ENCODE measurements around the gene TSR1. TPM values are rescaled to one million over a fixed set of nuclear protein-coding genes. Genes with fewer than 3 reads are reported as not detected.

TSR1 gene
- total RNA-seq, 1 experiment from 2014 or later, result 44.7 TPM

DNA sequence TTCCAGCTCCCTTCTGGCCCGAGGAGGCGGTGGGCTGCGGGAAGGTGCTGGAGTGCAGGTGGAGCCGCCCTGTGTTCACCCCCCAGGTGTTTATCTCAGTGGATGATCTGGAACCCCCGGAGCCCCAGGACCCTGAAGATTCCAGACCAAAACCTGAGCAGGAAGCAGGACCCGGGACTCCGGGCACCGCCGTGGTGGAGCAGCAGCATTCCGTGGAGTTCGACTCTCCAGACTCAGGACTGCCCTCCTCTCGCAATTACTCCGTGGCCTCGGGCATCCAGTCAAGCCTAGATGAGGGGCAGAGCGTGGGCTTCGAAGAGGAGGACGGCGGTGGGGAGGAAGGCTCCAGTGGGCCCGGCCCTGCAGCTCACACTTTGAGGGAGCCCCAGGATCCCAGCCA lies 39.1 kb upstream of the TSR1 start:
- H3K27me3 ChIP-seq (ENCODE audit: control insufficient read depth, insufficient read depth, low read length), result no peaks in the 10 kb centered on the region
- H3K27ac ChIP-seq (ENCODE audit: low read length), result no peak overlapping the region
- H3K4me3 ChIP-seq (ENCODE audit: low read depth in 2 of 2, low read length in 2 of 2), result no peak overlapping the region
- POLR2A ChIA-PET, result no interaction called here
- in situ Hi-C loops (cut with HindIII; ENCODE audit: low pct_unique_long_range_greater_than_20kb, low sequenced_read_pairs) (no loop called here), intact Hi-C loops (cut with micrococcal nuclease; ENCODE audit: unreplicated experiment) (no loop called here)
- TF ChIP-seq, protein P1, sequence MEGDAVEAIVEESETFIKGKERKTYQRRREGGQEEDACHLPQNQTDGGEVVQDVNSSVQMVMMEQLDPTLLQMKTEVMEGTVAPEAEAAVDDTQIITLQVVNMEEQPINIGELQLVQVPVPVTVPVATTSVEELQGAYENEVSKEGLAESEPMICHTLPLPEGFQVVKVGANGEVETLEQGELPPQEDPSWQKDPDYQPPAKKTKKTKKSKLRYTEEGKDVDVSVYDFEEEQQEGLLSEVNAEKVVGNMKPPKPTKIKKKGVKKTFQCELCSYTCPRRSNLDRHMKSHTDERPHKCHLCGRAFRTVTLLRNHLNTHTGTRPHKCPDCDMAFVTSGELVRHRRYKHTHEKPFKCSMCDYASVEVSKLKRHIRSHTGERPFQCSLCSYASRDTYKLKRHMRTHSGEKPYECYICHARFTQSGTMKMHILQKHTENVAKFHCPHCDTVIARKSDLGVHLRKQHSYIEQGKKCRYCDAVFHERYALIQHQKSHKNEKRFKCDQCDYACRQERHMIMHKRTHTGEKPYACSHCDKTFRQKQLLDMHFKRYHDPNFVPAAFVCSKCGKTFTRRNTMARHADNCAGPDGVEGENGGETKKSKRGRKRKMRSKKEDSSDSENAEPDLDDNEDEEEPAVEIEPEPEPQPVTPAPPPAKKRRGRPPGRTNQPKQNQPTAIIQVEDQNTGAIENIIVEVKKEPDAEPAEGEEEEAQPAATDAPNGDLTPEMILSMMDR (IDR thresholded peaks at IDR 0.05), result no peak
- TF ChIP-seq SIN3A (IDR thresholded peaks at IDR 0.05; ENCODE audit: borderline replicate concordance, insufficient read depth, low read depth, low read length) (no peak), TCF7L2 (IDR thresholded peaks at IDR 0.05; ENCODE audit: low read depth, low read length) (no peak), POLR2AphosphoS5 (IDR thresholded peaks at IDR 0.05; ENCODE audit: low read depth, low read length) (no peak)
- TF ChIP-seq, protein P2, sequence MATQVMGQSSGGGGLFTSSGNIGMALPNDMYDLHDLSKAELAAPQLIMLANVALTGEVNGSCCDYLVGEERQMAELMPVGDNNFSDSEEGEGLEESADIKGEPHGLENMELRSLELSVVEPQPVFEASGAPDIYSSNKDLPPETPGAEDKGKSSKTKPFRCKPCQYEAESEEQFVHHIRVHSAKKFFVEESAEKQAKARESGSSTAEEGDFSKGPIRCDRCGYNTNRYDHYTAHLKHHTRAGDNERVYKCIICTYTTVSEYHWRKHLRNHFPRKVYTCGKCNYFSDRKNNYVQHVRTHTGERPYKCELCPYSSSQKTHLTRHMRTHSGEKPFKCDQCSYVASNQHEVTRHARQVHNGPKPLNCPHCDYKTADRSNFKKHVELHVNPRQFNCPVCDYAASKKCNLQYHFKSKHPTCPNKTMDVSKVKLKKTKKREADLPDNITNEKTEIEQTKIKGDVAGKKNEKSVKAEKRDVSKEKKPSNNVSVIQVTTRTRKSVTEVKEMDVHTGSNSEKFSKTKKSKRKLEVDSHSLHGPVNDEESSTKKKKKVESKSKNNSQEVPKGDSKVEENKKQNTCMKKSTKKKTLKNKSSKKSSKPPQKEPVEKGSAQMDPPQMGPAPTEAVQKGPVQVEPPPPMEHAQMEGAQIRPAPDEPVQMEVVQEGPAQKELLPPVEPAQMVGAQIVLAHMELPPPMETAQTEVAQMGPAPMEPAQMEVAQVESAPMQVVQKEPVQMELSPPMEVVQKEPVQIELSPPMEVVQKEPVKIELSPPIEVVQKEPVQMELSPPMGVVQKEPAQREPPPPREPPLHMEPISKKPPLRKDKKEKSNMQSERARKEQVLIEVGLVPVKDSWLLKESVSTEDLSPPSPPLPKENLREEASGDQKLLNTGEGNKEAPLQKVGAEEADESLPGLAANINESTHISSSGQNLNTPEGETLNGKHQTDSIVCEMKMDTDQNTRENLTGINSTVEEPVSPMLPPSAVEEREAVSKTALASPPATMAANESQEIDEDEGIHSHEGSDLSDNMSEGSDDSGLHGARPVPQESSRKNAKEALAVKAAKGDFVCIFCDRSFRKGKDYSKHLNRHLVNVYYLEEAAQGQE (IDR thresholded peaks at IDR 0.05; ENCODE audit: insufficient read depth in 1 of 2, low read depth in 2 of 2, low read length in 1 of 2), result no peak
- DNase-seq (ENCODE audit: low read depth, low spot score) (no peak), ATAC-seq (no peak)
- H3K9me3 ChIP-seq (ENCODE audit: control insufficient read depth, insufficient read depth, low read depth, low read length), result no peaks in the 10 kb centered on the region
- no peaks in the 10 kb centered on the region for H3K4me1 ChIP-seq (ENCODE audit: control insufficient read depth, insufficient read depth, low read length)
- H3K36me3 ChIP-seq (ENCODE audit: control insufficient read depth, insufficient read depth, low read length), result no peaks in the 10 kb centered on the region
- CTCF ChIA-PET, result no interaction called here
- BruUV-seq (replicated peaks), result no TSS peak

GRCh38 chr17:2374549-2375285 lies 38.5 kb upstream of the TSR1 start:
- Histone ChIP-seq H3K9me3 (ENCODE audit: control insufficient read depth, insufficient read depth, low read depth, low read length) (no peaks in the 10 kb centered on the region), H3K4me1 (ENCODE audit: control insufficient read depth, insufficient read depth, low read length) (no peaks in the 10 kb centered on the region), H3K27me3 (ENCODE audit: control insufficient read depth, insufficient read depth, low read length) (no peaks in the 10 kb centered on the region), H3K27ac (ENCODE audit: low read length) (no peak overlapping the region), H3K36me3 (ENCODE audit: control insufficient read depth, insufficient read depth, low read length) (no peaks in the 10 kb centered on the region), H3K4me3 (ENCODE audit: low read depth in 2 of 2, low read length in 2 of 2) (no peak overlapping the region)
- TSS peak; percentile 68 for BruUV-seq (replicated peaks)
- ChIA-PET CTCF (no interaction called here), POLR2A (no interaction called here)
- TF ChIP-seq, protein P1 (IDR thresholded peaks at IDR 0.05), result no peak
- TF ChIP-seq, protein P2 (IDR thresholded peaks at IDR 0.05; ENCODE audit: insufficient read depth in 1 of 2, low read depth in 2 of 2, low read length in 1 of 2), result no peak
- TF ChIP-seq POLR2AphosphoS5 (IDR thresholded peaks at IDR 0.05; ENCODE audit: low read depth, low read length), result no peak
- TF ChIP-seq SIN3A (IDR thresholded peaks at IDR 0.05; ENCODE audit: borderline replicate concordance, insufficient read depth, low read depth, low read length), result no peak
- TF ChIP-seq TCF7L2 (IDR thresholded peaks at IDR 0.05; ENCODE audit: low read depth, low read length), result no peak
- intact Hi-C loops (cut with micrococcal nuclease; ENCODE audit: unreplicated experiment), result no loop called here
- DNase-seq (ENCODE audit: low read depth, low spot score) (no peak), ATAC-seq (no peak)
- in situ Hi-C loops (cut with HindIII; ENCODE audit: low pct_unique_long_range_greater_than_20kb, low sequenced_read_pairs), result no loop called here
